Lower leg skin (tissue), 3 donors: Measurements from ENCODE around the gene SNRK.

Source experiments
- POLR2A ChIP-seq, 2 donors: fragments of 450-650 bp; IDR thresholded peaks; one replicate each; pipeline ENCODE4 v1.6.1; 2016 to 2017; ENCODE audit warnings: antibody characterized with exemption in 2 of 2, mild to moderate bottlenecking in 1 of 2, moderate library complexity in 1 of 2
- TF ChIP-seq, protein P1 (sequence below), 3 donors: fragments of 450-650 bp; IDR thresholded peaks; one replicate each; pipeline ENCODE4 v1.5.1; 2016; ENCODE audit warnings: antibody characterized with exemption in 3 of 3, mild to moderate bottlenecking in 3 of 3, moderate library complexity in 2 of 3

DNA sequence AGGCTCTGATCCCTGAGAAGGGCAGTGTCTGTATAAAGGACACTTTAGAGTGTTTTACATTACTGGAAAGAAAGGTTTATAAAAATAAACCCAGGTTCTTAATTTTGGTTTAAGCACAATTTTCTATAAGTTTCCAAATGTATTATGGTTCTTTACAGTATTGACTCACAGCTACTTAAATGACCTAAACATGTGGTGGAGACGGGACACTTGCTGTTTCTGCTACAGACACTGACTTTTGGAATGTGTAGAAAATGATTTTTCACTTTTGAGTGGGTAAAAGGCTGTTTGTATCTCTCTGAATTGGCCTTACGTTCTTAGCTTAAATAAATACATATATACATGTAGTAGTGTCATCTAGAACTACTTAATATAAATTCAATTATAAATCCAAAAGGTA lies 55.4 kb downstream of the SNRK start:
- TF ChIP-seq, protein P1, sequence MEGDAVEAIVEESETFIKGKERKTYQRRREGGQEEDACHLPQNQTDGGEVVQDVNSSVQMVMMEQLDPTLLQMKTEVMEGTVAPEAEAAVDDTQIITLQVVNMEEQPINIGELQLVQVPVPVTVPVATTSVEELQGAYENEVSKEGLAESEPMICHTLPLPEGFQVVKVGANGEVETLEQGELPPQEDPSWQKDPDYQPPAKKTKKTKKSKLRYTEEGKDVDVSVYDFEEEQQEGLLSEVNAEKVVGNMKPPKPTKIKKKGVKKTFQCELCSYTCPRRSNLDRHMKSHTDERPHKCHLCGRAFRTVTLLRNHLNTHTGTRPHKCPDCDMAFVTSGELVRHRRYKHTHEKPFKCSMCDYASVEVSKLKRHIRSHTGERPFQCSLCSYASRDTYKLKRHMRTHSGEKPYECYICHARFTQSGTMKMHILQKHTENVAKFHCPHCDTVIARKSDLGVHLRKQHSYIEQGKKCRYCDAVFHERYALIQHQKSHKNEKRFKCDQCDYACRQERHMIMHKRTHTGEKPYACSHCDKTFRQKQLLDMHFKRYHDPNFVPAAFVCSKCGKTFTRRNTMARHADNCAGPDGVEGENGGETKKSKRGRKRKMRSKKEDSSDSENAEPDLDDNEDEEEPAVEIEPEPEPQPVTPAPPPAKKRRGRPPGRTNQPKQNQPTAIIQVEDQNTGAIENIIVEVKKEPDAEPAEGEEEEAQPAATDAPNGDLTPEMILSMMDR (IDR thresholded peaks at IDR 0.05), result no peak
- TF ChIP-seq POLR2A (IDR thresholded peaks at IDR 0.05), result no peak
